HG02973 (cell line): ENCODE results near the gene CCDC15.
A peak's percentile ranks its signal among the peaks of the same experiment; 100 is the strongest.
"Not testable (repeated sequence)": the region's sequence is repeated elsewhere in the genome, so short reads cannot be mapped to it uniquely, and the experiment has no call there.

Experiments
- ATAC-seq: cut with Tn5 transposase; IDR thresholded peaks from one replicate; pipeline ENCODE4 v1.9.1; 2021; ENCODE audit warnings: moderate library complexity; ENCODE audit not compliant: unreplicated experiment

CCDC15 gene

GRCh38 chr11:124987096-124987495 lies 33.1 kb downstream of the CCDC15 start:
- no peak for ATAC-seq

DNA sequence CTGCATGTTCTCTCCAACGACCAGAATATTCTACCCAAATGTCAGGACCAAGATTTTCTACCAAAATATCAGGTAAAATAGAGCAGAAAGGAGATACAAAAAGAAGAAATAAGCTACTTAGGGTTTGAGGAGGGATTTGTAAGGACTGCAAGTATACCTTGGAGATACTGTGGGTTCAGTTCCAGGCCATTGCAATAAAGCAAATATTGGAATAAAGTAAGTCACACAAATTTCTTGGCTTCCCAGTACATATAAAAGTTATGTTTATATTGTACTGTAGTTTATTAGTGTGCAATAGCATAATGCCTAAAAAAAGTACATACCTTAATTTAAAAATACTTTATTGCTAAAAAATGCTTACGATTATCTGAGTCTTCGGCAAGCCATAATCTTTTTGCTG lies 34.1 kb downstream of the CCDC15 start:
- no peak for ATAC-seq

DNA sequence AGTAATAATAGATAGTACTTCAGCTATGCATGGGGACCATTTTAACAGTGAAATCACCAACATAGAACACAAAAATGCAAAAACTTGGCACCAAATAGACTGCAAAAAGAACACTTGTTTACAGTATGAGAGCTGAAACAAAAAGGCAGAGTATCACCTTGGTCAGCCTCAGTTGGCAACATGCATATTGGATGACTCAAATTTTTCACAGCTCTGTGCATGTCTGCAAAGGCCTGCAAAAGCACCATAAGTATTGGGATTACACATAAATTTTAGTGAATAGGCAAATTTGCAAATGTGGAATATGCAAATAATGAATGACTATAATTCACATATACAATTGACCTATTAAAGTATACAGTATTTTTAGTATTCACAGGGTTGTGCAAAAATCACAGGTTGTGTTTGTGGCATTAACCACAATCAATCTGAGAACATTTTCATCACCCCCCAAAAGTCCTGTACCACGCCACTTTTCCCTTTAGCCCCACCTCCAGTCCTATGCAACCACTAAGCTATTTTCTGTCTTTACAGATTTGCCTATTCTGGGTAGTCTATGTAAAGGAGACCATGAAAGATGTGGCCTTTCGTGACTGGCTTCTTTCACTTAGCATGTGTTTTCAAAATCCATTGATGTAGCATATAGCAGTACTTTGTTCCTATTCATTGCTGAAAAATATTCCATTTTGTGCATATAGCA lies 47.2 kb downstream of the CCDC15 start:
- ATAC-seq: no peak

- ATAC-seq: no peak
These were observed 47.8 kb downstream of the CCDC15 start for GRCh38 chr11:125001849-125002248.

GRCh38 chr11:125005491-125005890 lies 51.5 kb downstream of the CCDC15 start:
- no peak for ATAC-seq

- ATAC-seq: no peak
These were observed 62.4 kb downstream of the CCDC15 start for GRCh38 chr11:125016413-125016812.

DNA sequence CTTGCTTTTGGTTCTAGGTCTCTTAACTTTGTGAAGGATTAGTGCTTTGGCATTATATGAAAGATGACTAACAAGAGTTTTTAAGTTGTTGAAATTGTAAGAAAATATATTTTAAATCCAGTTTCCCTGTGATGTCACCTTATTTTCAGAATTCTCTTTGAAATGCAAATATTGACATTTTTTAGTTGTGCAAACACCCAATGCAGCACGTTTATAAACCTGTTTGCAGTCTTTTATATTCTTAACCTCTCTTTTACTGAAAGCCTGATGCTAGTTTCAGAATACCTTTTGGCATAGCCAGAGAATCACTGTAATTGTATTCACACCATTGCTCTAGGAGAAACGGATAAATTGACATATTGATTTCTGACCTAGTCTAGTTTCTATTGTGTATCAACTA lies 66.3 kb downstream of the CCDC15 start:
- no peak for ATAC-seq

DNA sequence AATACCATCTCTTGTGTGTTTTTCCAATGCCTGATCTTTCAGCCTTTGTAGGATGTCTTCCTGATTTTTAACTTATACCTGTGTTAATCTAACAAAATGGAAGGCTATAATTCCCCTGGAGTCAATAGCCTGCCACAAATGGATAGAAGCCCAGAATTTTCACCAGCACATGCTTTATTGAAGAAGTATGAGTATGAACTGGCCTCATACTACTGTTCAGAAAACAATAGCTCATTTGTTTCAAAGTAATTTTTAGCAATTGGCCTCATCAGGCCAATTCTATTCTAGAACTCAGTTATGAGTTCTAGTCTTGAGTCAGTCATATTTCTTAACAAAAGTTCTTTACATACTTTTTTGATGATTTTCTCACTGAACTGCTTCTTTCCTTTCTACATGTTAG lies 68.5 kb downstream of the CCDC15 start:
- no peak for ATAC-seq

DNA sequence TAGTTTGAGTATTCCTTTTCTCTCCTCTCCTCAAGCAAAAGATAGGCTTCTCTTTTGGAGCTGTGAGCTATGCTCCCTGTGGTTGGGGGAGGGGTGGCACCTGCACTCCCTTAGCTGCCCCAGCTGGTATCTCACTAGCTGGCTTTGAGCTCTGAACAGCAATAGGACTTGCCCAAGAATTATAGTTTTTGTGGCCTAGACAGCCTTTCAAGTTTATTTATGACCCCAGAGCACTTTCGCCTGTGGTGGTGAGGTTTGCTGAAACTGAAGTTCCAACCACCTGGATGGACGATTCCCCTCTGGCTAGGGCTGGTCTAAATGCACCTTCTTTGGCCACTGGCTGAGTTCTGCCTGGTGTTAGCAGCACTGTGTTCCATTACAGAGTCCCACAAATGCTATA lies 72.0 kb downstream of the CCDC15 start:
- ATAC-seq: no peak

GRCh38 chr11:125029431-125029830 lies 75.4 kb downstream of the CCDC15 start:
- ATAC-seq: not testable (repeated sequence)

DNA sequence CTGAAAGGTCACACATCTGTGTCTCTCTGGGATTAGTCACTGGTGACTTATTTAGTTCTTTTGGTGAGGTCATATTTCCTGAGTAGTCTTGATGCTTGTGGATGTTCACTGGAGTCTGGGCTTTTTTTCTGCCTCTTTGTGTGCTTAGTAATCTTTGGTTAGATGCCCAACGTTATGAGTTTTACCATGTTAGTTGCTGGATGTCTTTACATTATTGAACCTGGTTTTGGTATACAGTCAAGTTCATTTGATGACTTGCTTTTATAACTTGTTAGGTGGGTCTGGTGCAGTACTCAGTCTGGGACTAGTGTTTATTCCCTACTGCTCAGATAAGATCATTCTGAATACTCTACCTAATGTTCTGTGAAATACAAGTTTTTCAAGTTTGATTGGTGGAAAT lies 82.9 kb downstream of the CCDC15 start:
- ATAC-seq: no peak

GRCh38 chr11:125049164-125049792 lies 95.3 kb downstream of the CCDC15 start:
- ATAC-seq: no peak

DNA sequence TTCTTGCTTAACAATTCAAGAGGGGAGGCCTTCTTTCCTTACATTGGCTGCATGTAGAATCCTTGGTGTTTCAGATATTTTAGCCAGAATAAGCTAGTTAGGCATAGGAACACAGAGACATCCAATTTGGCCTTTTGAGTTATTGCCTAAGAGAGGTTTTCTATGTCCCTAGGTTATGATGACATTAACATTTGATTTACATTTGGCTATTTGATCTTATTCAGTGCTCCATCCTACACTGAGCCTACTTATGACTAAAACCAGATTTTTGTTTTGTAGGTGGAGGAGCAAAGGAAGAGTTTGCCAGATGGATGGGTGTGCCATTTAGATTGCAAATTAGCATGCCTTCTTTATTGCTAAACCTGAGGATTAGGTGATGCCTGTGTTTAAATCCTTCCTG lies 98.0 kb downstream of the CCDC15 start:
- no peak for ATAC-seq

GRCh38 chr11:125053167-125053566 lies 99.2 kb downstream of the CCDC15 start:
- ATAC-seq: no peak

DNA sequence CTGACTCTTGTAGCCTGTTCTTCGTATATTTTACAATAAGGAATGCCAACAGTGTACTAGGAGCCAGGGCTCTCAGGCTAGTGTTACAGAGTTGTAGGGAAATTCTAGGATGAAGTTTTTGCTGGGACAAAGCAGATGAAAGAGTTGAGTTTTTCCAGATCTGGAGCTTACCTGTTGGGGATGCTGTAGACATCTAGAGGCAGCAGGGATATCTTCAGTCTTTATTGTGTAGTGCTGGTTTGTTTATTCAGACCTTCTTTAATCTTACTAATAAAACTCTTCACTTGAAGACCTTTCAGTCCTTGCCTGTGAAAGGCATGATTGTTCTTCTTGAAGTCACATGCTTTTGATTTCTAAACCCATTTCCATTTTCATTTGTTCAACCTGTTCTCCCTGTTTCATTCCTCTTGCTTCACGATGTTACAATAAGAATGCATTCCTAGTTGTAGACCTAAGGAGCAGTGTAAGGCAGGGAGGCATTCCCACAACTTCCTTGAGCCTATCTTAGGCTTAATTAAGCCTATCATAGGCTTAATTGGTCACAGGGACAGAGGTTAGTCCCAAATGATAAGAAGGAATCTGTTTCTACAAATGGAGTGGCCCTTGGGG lies 101.2 kb downstream of the CCDC15 start:
- ATAC-seq: no peak

GRCh38 chr11:125056111-125056510 lies 102.1 kb downstream of the CCDC15 start:
- not testable (repeated sequence) for ATAC-seq

- no peak for ATAC-seq
These were observed 103.1 kb downstream of the CCDC15 start for GRCh38 chr11:125056931-125057692.

DNA sequence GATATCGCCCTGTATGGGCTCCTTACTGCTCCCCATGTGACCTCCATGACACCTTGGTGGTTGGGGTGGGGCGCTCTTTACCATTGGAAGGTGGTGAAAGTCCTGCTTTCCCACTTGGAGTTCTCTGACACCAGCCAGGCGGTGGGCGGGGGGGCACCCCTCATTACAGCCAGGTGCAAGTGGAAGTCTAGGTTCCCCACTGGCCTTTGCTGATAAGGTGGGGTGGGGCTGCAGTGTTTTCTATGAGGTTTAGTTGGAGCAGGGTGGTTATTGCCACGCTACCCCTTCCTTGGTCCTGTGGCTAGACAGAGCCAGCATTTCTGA lies 103.7 kb downstream of the CCDC15 start:
- no peak for ATAC-seq

- no peak for ATAC-seq
These were observed 107.3 kb downstream of the CCDC15 start for GRCh38 chr11:125061281-125061680.

- ATAC-seq: no peak
These were observed 108.4 kb downstream of the CCDC15 start for GRCh38 chr11:125062218-125062930.

DNA sequence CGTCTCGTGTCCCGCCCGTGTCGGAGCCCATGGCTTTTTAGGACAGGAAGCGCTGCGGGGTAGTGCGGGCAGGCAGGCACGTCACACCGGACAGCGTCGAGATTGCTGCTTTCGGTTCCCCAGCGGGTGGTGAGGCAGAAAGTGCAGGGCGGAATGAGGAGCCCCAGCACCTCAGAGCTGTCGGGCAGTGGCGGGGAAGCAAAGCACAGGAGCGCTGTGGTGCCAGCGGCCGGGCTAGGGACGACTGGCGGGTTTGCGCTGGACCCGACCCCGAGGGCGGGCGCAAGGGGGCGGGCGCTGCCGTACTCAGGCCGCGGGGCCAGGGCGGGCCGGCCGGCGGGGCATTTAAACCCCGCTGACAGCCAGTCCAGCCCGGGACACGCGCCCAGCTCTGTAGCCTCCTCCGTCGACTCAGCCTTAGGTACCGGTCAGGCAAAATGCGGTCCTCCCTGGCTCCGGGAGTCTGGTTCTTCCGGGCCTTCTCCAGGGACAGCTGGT lies 109.0 kb downstream of the CCDC15 start, which contains the start of gene SLC37A2:
TSS of gene SLC37A2 (plus strand) at position 375 of the 498 bp plus-strand sequence. CDS start at position 438, 63 bp downstream.
- ATAC-seq: peak; percentile 82
